GM19025 (cell line): ENCODE data around the gene DCTN3.
"Not testable (repeated sequence)": the region's sequence is repeated elsewhere in the genome, so short reads cannot be mapped to it uniquely, and the experiment has no call there.

Experiments used
- ATAC-seq: cut with Tn5 transposase; IDR thresholded peaks from one replicate; pipeline ENCODE4 v1.9.1; 2021; ENCODE audit warnings: mild to moderate bottlenecking, low read depth, moderate library complexity; ENCODE audit not compliant: unreplicated experiment

Gene DCTN3

DNA sequence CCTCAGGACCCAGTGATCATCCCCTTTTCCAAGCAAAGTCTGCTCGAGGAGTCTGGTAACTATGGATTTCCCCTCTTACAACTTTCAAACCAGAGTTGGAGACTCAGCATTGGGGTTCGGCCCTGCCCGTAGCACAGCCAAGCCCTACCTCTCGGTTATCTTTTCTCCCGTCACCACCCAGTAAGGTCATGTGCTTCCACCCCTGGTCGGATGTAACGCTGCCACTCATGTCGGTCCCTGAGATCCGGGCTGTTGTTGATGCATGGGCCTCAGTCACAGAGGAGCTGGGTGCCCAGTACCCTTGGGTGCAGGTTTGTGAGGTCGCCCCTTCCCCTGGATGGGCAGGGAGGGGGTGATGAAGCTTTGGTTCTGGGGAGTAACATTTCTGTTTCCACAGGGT lies 27.4 kb upstream of the DCTN3 start:
- ATAC-seq: no peak

DNA sequence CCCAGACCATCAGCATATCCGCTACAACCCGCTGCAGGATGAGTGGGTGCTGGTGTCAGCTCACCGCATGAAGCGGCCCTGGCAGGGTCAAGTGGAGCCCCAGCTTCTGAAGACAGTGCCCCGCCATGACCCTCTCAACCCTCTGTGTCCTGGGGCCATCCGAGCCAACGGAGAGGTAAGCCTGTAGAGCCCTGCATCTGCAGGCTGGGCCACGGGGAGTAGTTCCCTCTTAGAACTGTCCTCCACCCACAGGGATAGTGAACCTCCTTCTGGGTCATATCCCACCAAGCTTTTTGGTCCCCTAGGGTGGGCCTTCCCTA lies 26.7 kb upstream of the DCTN3 start:
- no peak for ATAC-seq

DNA sequence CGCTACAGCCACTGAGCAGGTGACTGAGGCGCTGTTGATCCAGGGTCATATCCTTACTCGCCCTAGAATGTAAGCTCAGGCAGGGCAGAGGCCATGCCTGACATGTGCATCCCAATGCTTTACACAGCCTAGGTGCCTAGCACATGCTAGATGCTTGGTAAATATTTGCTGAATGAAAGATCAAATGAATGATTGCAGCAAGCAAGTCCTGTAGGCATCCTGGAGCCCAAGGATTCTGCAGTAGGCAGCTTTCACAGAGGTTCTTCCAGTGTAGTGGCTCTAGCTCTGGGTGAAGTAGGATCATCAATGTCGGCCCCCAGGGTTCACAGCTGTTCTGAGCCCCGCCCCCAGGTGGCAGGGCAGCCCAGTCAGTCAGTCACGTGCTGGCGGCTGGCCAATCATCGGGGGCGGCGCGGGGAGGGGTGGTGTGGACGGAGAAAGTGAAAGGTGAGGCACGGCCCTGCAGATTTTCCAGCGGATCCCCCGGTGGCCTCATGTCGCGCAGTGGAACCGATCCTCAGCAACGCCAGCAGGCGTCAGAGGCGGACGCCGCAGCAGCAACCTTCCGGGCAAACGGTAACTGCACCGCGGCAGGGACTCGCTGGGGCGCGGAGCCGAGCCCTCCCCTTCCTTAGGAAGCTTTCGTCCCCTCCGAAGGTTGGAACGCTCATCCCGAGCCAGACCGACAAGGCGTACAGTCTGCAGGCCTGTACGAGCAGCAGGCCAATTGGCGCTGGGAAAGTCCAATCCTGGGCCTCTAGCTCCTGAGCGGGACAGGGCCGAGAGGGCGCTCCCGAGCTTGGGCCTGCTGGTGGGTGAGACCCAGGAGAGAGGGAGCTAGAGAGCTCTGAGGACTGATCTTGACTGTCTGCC lies 26.2 kb upstream of the DCTN3 start, which contains the start of gene GALT:
Gene GALT, plus strand, starts transcription at position 465 of the 873 bp plus-strand sequence. Its CDS starts 30 bp downstream, at position 495.
- peak; percentile 86 for ATAC-seq

DNA sequence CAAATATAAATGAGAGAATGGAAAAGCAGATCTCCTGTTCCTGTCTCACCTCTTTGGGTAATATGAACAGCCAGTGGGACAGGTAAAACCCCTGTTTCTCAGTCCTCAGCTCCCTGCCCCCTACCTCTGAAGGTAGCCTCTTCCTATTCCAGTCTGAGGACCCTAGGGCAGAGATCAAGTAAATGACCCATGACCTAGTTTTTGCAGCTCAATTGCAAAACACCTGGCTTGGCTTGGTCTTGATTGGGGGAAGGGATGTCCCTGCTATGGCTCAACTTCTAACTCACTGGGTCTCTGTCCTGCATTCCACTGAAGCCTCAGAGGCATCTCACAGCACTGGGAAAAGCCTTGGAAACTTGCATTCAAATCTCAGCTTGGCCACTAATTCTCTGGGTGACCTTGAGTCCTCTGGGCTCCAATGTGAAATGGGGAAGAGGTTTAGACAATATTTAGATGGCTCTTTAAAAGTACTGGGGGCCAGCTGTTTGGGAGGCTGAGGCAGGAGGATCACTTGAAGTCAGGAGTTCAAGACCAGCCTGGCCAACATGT lies 24.5 kb upstream of the DCTN3 start:
- ATAC-seq: no peak

DNA sequence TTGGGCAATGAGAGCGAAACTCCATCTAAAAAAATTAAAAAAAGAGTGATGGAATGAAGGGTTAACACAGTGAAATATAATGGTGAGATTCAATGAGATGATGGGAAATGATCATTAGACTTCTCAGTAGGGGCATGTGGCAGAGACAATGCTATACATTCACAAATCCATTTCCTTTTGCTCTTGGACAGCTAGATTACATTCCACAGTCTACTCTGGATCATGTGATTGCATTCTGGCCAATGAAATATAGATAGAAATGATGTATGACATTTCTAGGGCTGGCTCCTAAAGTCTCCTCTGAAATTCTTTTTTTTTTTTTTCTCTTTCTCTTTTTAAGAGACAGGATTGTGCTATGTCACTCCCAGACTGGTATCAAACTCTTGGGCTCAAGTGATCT lies 22.4 kb upstream of the DCTN3 start:
- ATAC-seq: no peak

DNA sequence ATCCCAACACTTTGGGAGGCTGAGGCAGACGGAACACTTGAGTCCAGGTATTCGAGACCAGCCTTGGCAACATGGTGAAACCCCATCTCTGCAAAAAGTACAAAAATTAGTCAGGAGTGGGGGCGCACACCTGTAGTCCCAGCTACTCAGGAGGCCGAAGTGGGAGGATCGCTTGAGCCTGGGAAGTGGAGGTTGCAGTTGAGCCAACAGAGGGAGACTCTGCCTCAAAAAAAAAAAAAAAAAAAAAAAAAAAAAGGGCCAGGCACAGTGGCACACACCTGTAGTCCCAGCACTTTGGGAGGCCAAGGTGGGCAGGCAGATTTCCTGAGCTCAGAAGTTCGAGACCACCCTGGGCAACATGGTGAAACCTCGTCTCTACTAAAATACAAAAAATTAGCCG lies 19.0 kb upstream of the DCTN3 start:
- not testable (repeated sequence) for ATAC-seq

DNA sequence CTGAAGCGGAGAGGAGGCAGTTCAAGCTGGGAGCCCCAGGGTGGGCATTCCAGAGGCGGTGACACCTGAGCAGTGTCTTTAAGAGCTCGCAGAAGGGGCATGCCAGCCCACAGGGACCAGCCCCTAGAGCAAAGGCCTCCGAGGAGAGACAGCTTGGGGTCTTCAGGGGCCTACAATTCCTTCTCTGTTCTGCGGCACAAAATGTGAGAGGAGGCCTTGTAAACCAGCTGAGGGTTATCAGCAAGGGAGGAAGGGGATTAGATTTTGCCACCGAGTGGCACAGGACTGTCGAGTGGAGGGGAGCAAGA lies 17.8 kb upstream of the DCTN3 start:
- no peak for ATAC-seq

DNA sequence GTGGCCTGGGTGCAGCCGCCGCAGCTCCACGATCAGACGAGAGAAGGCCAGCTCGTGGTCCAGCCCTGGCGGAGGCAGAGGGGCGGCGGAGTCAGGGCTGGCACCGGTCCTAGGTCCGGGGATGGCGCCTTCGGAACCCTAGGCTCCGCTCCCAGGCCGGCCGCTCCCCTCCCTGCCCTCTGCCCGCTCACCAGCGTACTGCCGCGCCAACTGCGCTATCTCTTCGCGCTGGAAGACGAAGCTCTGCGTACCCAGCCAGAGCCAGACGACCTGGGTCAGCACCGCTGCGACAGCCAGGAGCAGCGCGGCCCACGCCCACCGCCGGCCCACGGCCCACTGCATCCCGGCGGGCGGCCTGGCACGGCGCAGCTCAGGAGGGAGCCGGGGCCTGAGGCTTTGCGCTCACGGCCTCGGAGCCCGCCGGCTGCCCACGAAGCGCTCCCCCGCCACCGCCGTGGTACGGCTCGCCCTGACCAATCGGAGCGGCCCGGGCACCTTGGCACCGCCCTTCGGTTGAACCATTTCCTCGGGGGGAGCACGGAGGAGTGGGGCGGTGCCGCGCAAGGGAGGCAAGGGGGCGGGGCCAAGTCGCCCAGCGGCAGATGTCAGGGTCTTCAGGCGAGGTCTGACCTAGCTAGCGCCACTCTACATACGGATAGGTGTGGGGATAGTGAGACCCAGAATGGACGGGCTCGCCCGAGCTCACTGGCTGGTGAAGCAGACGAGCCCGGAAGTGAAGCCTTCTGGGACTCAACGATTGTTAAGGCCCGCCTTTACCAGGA lies 17.3 kb upstream of the DCTN3 start, which contains the start of gene SIGMAR1:
Gene SIGMAR1, minus strand, starts transcription at position 432 of the 782 bp plus-strand sequence. Its CDS starts 90 bp downstream, at position 342.
- peak; percentile 92 for ATAC-seq

DNA sequence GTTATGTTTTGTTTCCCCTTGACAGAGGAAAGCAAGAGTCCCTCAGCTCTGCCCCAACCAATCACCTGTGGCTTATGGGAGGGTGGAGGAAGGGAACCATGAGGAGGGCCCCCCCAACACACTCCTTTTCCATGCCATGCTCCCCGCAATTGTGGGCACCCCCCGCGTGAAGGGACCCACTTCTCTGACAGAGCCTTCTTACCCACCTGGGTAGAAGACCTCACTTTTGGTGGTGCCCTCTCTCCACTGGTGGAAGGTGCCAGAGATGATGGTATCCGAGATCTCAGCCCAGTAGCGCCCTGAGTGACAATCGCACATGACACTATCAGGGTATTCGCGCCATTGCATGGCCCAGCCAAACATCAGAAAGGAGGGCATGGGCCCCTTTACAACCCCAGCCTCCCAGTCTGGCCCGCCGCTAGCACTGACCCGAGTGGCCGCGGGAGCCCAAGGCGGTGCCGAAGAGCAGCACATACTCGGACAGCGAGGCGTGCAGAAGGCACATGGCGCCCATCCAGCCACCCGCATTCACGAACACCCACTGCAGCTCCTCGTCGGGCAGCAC lies 16.6 kb upstream of the DCTN3 start:
- no peak for ATAC-seq

DNA sequence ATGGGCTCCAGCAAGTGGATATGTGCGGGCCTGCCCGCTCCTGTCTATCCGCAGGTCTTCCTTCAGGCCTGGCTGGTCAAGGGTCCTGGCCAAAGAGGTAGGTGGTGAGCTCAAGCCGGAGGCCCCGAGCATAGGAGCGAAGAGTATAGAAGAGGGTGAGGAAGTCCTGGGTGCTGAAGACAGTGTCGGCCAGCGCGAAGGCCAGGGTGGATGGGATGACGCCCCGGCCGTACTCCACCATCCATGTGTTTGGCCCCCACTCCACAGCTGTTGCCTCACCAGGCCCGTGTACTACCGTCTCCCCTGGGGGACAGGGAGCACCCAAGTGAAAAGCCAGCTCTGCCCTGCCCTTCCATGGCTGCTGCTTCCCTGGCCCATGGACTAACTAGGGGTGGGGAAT lies 15.3 kb upstream of the DCTN3 start:
- no peak for ATAC-seq

DNA sequence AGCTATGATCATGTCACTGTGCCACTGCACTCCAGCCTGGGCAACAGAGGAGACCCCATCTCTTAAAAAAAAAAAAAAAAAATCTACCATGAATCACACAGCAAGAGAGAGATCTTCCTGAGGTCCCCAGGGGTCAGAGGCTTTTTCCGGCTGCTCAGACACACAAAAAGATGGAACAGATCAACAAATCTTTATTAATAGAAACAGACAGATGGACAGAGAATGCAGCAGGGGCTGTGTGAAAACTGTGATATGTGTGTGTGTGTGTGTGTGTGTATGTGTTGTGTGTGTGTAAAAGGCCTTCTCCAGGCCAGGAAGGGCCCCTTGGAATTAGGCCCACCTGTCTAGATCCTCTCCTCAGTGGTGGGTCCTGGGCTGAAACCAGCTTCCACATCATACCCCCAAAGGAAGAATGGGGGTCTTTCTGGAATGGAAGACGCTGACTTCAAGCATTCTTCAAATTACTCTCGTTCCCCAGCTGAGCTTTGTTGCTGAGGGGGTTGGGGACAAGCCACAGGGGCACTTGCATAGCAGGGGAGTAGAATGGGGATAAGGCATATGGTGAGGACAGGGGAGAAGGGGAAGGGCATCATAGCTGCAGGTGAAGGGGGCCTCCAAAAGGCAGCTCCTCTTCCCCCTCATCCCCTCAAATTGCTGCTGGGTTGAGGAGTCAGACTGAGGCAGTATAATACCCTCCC lies 14.4 kb upstream of the DCTN3 start:
- ATAC-seq: no peak

DNA sequence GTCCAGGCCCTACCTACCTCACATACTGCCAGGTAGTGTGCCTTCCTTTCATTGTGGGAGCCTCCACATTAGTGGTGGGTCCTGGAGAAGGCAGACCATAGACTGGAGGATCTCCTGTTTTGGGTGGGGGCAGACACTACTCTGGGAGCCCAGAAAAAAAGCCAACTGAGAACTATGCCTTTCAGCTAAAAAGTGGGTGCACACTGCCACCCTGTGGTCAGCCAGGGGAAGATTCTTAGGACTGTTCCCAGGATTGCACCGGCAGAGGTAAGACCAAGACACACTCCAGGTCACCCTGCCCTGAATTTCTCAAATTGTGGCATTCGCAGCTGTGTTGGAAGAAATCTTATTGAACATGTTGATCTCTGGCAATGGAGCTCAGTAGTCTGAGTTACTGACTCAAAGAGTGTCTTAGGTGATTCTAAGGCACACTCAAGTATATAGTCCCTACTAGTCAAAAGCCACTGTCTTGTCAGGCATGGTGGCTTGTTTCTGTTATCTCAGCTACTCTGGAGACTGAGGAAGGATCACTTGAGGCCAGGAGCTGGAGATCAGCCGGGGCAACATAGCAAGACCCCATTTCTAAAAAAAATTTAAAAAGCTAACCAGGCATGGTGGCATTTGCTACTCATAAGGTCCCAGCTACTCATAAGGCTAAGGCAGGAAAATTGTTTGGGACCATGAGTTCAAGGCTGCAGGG lies 13.7 kb upstream of the DCTN3 start:
- ATAC-seq: no peak

DNA sequence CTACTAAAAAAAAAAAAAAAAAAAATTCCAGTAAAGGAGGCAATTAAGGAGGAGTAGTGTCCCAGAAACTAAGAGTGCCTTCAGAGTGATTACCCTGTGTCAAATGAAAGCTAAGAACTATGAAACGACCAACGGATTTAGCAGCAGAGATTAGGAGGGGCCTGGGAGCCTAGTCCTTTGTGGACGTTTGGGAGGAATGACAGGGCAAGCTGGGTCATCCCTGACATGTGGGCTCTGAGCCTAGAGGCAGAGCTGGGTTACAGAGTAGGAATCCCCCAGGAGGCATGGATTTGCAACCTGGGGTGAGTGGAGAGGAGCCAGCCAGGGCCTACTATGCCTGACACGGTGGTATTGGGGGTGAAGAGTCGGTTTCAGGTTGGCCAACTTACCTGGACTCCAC lies 12.9 kb upstream of the DCTN3 start:
- no peak for ATAC-seq

DNA sequence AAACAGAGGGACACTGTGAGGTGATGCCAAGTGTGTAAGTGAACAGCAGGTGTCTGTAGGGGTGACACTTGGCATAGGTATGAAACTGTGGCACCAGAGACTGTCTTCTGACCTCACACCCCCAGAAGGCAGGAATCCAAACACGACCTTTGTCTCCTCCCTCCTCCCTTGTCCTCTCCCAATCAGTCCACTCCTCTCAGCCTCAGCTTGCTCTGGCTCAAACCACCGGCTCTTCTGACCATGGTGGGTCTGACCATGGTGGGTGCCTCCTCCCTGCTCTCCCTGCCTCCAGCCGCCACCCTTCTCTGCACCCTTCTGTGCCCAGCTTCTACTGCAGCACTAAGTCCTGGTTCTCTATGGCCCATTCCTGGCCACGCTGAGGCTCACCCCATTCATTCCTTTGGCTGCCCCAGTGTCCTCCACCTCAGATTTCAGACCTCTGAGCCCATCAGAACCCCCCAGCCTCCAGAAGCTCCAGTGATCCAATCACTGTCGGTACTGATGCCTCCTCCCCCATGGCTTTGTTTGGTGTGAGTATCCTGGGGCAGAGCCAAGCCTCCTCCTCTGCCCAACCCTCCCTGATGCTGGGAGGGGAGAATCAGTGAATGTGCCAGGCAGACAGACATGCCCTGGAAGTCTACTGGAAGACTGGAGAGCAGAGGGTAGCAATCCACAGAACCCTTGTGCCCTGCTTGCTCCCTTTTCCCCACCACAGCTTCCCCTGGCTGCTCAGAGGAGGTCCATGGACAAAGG lies 10.3 kb upstream of the DCTN3 start:
- ATAC-seq: no peak

DNA sequence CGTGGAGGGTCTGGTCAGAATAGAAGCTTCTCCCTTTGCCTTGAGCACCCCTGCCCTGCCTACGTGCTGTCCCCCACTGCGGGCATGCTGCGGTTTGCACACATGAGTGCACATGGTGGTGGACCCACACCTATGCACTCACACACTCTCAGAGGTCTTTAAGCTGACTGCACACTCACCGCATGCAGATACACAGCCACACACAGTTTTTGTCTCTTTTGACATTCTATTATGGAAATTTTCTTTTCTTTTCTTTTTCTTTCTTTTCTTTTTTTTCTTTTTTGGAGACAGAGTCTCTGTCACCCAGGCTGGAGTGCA lies 9.2 kb upstream of the DCTN3 start:
- ATAC-seq: no peak

DNA sequence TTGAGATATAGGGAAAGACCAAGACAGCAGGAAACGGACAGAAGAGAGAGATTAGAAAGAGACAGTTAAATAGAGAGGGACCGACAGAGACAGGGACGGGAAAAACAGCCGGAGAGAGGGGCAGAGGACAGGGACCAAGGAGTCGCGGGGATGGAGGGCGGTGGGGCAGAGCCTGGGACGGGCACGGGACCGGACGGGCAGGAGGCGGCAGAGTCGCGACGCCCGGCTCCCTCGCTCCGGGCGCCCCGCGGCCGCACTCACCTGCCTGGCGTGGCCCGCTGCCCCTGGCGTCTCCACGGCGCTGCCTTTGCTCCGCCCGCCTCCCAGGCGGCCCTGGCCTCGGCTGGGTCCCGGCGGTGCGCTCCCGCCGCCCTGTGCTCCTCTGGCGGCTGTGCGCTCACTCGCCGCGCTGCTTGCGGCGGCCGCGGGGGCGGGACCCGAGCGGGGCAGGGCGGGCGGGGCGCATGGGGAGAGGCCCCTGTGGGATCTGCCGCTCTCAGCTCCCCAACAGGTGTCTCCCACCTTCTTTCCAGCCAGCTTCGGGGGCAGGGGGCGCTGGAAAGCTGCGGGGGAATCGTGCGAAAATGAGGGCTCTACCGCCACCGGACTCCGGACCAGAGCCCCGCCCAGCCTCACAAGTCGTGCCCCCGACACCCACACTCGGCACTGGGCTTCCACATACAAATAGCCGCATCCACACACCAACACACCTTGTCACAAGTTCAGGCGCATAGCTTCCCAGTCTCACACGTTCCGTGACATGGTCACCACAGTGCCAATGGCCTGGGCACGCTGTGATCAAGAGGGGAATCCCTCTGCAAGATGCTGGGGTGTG lies 8.6 kb upstream of the DCTN3 start, which contains the start of gene ARID3C:
Gene ARID3C, minus strand, starts transcription at position 411 of the 835 bp plus-strand sequence. CDS start 1,052 bp downstream, outside the sequence.
- ATAC-seq: no peak

DNA sequence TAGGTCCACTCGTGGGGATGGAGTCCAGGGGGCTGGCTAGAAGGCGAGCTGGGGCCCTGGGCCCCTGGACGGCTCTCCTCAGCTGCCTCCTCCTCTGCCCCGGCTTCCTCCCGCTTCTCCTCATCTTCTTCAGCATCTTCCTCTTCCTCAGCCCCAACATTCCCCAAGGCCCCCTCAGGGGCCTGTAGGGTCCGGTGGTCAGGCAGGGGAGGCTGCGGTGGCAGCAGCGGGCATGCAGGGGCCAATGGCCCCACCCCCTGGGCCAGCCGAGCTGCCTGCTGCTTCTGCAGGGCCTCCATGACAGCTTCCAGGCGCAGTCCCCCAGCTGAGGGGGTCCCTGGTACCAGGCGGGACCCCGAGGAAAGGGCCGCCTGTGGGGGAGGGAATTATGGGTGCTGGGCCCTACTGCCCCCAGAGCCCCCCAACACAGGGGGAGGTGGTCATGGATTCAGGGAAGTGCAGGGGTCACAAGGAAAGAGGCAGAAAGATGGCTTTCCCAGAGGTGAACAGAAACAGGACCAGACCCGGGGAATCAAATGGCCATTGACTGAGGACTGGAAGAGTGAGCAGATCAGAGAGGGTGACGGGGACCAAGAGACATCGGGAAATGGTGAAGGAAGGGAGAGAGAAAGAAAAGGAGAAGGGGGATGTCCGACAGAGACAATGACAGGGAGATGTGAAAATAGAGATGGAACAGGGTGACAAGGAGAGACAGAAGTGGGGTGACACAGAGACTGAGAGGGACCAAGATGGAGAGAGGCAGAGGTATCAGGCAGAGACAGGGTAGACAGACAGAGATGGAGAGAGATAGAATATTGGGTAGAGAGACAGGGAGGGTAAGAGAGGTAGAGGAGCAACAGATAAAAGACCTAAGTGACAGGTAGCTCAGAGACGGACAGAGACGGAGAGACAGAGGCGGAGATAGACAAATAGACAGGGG lies 7.7 kb upstream of the DCTN3 start:
- no peak for ATAC-seq

DNA sequence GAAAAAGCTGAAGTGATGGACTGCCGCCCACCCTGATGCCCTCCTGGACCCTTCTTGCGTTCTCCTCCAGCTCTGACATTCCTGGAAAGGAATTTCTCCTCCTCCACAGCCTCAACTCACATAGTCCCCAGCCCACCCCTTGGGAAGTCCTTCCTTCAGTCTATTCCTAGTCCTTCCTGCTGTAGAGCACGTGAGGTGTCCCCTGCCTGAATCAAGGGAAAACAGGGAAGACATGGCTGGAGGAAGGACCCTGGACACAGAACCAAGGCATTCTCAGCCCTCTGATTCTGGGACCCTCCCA lies 4.8 kb upstream of the DCTN3 start:
- no peak for ATAC-seq
